8988T (cell line): Measurements from ENCODE around the gene CACNA2D1.

ENCODE experiments used
- DNase-seq: peaks from one replicate; pipeline ENCODE4 v3.0.0; 2011

Gene CACNA2D1

DNA sequence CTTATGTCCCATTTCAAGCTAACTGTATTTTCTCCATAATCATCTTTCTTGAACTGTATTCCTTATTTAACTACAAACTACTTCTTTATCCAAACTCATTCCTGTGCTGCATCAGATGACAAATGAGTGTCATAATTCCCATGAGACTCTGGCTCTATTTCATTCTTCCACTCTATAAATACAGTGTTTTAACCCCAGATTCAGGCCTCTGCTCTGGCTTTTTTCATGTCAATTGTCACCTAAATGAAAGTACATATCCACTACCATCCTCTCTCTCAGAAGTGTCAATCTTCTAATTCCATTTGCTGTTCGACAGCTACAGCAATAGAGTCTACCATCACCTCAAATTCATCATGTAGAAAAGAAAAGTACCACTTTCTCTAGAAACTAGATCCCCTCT is 172.7 kb downstream of the CACNA2D1 start:
- DNase-seq, result no peak

DNA sequence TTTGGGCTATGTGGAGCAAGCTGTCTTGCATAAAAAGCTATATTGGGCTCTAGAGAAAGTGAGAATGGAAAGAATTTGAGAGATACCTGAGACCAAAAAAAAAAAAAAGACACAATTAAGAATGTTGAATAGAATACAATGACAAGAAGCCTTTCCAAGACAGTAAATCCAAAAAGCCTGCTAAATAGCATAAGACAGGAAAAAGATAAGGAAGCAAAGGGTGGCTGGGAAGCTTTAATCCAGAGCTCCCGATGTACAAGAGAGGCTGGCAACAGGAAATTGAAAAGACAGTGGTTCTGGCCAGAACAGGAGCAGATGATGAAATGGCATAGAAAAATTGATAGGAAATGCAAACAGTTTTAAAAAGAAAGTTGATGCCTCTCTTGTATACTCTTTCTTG is 174.9 kb downstream of the CACNA2D1 start:
- DNase-seq, result no peak

DNA sequence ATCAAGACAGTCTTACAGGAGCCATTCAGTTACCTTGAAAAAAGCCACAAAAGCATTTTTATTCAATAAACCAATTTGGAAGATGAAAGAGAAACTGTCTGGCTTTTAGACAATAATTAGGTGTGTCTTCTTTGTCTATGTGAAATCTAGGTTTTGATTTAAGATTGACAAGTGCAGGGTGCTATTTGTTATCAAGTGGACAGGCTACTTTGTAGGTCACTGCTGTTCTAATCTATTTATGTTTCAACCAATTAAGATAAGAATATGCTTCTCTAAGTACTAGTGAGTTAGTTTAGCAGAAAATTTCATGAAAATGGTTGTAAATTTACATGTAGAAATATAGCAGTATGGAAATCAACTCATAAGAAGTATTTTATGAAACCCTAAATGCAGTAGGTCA is 177.5 kb downstream of the CACNA2D1 start:
- DNase-seq, result no peak

DNA sequence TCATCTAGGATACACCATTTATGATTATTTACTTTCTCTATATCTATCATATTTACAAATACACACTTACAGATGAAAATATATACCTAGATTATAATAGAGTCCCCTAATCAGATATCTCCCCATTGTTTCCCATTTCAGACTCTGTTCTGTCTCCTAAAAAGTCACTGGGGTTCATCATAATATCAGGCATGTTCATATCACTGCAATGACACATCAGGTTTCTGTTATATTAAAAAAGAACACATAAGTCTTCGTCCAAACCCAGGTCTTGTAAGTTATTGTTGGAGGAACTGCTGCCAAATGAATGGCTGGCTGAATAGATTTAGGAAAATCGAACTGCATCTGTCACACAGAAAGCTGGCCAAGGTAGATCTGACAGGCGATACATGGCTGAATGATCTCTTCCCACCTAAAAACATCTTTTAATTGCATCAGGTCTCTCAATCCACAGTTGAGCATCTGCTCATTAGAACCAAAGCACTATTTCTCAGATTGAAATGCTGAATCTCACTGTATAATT is 178.7 kb downstream of the CACNA2D1 start:
- DNase-seq, result no peak

DNA sequence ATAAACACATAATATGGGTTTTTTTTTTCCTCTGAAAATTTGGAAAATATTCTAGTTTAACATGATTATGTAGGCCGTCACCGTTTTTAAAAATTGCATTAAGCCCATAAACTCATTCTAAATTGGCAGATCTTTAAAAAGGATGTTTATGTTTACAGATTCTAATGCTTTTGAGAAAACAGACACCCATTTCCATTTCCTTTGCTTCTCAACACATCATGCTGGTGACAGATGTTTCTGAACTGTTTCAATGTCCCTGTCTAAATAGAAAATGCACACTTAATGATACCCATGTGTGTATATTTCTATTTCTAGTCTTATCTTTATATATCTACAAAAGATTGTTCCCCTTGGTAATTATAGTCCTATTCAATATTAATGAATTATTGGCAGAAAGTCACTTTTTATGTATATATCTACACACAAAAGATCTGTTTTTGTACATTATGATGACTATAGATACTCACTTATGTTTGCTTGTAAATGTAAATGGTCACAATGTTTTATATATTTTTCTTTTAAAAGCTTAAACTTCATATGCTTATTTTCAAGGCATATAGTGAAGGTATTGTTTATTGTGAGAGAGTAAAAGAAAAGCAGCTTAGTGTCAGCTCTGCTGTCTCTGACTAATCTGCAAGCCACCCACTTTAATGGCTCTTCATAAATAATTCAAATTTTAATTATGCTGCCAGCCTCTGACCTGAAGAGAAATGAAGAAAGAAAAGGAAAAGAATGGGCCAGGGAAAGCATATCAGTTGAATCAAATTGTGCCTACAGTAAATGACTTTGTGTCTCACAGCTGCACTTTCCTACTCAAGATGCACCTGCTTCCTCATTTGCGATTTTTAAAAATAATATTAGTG is 179.4 kb downstream of the CACNA2D1 start:
- DNase-seq, result no peak

DNA sequence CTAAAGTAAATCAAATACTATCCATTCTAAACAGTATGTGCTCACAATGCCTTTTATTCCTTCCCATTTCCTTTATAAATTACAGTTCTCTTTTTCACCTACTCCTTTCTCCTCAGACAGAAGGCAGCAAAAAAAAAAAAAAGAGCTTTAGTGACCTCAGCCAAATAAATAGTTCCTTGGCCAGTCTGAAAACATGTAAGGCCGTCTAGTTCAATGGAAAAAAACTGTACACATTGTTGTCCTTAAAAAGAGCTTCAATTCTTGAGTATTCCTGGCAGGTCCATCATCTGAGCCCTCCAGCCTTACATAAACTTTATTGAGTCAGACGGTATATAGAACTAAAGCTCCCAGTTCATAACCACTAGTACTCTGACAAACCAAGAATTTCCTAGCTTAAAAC is 185.4 kb downstream of the CACNA2D1 start:
- no peak for DNase-seq

DNA sequence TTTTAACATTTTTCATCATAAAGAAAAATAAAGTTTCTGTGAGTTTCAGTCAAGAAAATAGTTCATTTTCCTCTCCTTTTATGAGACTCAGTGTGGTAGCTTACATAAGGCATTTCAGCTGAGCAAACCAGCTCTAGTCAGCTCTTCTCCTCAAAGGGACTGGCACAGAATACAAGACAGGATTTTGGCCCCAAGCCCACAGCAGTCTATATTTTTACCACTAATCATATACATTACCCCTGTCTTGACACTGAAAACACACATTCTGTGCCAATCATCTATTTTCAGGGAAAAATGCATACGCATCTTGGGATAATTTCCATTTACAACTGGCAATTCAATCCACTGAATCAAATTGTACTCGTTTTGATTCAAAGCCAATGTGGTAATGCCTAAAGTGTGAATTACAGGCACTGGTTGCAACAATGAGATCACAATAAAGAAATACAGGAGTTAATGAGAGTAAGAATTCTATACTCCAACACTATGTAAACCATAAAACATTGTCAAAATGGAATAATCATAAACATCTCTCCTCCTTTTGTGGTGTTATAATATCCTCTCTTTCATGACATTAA is 186.4 kb downstream of the CACNA2D1 start:
- no peak for DNase-seq

DNA sequence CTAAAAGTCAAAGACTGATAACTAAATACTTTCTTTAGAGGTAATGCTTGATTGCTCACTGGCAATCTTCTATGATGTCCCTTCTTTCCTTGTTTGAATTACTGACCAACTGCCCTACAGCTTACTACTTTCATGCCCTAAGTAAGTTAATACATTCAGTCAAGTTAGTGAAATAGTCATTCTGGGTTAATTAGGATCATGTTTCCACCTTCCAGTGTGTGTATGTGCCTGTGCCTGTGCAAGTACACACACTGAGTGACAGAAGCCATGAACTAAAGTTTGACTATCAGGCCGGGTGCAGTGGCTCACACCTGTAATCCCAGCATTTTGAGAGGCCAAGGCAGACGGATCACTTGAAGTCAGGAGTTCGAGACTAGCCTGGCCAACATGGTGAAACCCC is 187.9 kb downstream of the CACNA2D1 start:
- no peak for DNase-seq

DNA sequence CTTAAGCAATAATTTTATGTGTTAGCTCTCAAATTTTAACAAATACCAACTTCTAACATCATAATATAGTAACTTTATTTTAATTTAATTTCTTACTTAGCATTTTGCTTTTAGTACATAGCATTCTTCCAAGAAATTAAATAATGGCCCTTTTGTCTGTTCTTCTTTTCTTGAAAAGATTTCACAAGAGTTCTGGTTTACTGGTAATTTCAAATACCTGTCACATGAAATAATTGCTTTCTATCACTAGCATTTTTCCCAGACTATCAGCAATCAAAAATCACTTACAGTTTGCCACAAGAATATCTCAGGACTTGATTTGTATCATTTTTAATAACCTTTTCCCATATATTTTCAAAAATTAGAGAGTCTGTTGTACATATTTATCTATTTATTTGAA is 193.0 kb downstream of the CACNA2D1 start:
- DNase-seq, result no peak

DNA sequence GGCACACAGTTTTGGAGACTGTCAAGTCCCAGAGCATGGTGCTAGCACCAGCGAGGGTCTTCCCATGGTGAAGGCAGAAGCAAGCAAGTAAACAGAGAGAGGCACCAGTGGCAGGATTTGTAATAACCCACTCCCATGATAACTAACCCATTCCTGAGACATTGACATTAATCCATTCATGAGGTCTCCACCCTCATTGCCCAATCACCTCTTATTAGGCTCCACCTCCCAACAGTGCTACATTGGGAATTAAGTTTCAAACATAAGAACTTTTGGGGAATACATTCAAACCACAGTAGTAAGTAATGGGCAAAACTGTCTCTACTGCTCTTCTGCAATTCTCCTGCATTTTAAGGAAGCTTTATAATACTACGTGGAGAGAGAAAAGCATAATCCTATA is 193.6 kb downstream of the CACNA2D1 start:
- no peak for DNase-seq

DNA sequence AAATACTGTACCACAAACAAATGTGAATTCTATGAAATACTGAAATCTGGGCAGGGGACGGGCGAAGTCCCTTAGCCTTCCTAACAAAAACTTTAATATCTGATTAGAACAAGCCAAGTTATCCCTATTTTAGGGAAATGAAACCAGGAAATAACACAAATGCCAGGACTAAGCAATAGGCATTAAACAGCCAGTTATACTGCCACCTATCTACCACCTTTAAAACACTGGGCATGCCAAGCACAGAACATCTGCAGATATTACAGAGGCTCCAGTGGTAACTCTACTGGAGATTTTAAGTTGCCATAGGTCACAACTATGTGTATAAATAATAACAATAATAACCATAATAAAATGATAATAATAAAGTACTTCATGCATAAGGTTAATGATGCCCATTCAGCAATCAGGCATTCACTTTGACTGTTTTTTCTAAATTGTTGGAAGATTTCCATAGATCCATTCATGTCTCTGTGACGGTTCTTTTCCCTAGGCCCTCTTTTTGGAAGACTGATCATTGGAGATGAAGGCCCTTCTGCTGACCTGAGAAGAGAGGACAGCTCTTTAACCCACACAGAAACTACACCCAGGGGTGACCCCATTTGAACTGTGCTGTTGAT is 195.7 kb downstream of the CACNA2D1 start:
- DNase-seq, result no peak

DNA sequence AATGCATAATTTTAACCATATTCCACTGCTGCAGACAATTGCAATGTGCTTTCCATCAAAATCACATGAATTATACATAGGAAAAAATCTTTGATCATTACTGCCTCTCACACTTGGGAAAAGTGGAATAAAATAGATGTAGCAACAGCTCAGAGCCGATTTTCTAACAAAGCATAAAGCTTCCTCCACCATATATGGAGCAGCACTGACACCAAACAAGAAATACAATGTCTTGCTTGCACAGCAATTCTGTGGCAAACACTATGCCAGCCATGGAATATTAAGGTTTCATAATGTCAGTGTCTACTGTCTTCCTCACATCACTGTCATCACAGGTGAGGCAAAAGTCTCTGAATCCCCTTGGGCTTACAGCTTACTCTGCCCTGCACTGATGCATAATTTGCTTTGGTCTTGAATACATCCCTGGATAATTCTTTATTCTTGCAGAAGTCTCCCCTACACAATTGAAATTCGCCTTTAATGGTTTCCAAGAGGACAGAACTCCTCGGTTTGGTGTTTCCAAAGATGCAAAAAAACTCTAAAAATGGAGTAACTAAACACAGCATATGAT is 198.5 kb downstream of the CACNA2D1 start:
- DNase-seq, result no peak

DNA sequence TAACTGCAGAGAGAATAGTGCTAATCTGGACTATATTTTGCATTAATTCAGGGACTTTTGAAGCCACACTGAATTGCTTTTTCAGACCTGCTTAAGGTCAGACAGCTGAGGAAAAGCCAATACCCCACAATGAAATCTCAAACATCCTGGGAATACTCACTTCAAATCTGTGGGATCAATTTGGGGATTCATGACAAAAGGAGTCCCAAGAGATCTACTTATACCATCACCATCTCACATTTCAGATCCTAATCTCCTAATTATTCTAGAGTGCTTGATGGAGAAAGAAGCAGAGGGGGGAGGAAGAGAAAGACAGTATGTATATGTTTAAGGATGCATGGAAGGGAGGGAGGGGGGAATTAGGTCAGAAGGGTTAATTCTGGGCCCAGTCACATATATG is 202.2 kb downstream of the CACNA2D1 start:
- no peak for DNase-seq

DNA sequence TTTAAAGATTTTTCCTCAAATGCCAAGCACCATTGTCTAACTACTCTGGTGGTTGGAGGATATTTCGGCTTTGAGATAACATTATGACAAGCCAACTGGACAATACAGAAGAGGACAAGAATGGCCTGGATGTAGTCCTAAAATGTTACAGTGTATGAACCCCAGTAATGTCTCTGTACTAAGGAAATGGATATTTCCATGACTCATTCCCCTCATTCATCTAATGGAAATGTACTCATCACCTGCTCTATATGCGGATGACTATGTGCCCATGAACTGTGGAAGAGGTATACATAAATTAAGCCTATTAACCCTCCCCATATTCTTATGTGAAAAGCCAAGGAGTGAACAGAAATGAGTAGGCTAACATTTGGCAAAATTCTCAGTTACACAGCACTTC is 207.9 kb downstream of the CACNA2D1 start:
- DNase-seq, result no peak

DNA sequence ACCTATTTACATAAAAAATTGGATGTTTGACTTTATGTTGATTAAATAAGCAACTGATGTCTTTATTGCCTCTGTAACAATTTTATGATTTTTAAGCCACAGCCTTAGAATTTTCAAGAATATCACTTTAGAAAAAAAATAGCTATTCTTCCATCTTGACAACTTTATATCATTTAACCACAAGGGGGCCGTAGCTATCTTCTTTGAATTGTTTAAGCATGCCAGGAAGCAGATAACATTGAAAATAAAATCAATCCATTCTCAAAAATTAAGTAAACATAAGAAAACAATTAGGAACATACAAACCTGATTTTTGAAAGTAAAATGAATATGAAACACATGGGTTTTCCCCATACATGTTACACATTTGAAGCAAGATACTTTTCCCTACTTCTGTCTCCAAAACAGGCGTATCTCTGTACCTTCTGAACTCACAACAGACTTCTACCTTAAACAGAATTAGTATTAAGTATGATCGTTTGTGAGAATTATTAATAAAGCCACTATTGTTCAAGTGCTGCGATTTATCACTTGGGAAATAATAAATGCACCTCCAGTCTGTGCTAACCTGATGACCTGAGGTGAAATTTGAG is 209.0 kb downstream of the CACNA2D1 start:
- no peak for DNase-seq

DNA sequence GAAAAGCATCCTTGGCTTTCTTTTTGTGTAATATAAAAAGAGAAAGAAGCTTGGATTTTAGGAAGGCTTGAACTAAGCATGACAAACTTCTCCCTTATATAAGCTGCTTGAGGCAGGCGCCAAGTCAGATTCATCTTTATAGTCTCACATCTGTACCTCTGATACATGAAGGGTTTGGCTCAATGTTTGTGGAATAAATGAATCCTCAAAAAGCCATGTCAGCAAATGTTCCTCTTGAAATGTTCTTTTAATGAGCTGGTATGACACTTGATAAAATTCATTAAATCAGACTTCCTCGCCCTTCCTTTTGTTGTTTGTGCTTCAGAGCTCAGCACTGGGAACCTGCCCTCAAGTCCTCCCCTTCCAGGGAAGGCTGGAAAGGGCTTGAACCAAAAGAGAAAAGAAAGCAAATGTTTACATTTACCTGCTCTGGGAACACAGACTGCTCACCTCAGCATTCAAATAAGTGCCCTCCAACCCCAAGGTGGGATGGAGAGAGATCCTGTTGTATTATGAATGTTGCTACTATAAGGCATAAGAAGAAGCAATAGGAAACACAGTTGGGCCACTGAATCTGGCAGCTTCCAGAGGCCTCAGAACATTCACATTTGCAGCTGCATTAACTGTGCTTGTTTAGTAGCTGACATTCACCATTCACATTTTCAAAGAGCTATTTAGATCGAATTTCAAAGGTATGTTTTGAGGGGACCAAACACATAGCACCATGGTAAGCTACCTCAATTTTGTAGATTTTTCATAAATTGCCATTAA is 212.6 kb downstream of the CACNA2D1 start:
- DNase-seq, result no peak

DNA sequence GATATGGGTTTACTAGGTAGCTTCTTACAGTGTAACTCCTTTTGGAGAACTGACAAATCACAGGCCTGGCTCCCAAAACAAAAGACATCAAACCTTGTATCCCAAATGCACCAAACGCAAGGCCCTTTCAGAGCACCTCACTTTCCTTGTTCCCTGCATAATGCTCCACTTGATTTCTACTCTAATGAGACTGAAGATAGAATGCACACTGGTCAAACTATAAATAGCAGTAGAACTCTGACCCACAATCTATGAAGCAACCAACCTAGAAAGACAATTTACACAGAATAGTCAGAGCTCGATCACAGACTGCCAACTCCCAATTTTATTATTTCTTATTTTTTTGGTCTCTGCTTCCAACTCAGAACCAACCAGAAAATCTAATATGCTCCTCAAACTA is 214.4 kb downstream of the CACNA2D1 start:
- no peak for DNase-seq

DNA sequence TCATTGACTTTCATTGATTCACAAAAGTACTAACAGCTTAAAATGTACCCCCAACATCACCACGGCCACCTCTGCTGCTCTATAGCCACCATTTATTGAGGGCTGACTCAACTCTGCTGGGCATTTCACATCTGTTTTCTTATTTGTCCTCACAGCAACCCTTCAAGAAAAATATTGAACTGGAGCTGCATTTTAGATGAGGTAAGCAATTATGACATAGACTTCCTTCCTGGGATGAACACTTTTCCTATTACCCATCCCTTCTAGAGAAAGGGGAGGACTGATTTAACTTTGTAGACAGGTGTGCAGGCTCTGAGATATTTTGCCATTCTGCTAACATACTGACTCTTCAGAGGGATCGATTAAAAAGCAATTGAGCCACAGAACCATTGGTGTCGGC is 217.4 kb downstream of the CACNA2D1 start:
- DNase-seq, result no peak

DNA sequence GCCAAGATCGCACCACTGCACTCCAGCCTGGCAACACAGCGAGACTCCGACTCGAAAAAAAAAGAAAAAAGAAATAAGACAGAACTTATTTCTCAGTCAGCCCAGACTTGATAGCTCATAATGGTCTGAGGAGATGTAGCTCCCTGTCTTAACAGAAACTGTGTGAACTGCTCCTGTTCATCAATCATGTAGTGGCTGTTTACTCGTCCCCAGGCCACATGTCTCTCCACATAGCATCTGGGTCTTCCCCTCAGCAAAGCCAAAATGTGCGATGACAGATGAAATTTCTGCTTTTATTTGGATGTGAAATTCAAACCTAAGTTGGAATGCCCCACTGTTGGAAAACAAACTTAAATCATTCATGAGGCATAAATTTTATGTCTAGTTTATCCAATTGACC is 219.0 kb downstream of the CACNA2D1 start:
- no peak for DNase-seq

DNA sequence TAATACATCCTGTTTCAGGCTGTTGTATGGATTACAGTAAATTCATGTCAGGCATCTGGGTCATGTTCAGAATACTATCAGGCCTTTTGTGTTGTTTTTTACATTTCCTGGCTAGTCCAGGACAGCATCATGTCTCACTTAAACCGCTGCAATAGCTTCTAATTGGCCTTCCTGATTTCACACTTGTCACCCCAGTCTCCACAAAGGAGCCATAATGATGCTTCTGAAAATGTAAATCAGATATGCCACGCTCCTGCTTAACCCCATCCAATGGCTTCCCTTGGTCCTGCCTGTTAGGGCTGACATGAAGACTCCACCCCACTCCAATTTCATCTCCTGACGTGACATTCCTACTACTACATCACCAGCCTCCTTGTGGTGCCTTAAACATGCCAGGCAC is 220.0 kb downstream of the CACNA2D1 start:
- DNase-seq, result no peak

DNA sequence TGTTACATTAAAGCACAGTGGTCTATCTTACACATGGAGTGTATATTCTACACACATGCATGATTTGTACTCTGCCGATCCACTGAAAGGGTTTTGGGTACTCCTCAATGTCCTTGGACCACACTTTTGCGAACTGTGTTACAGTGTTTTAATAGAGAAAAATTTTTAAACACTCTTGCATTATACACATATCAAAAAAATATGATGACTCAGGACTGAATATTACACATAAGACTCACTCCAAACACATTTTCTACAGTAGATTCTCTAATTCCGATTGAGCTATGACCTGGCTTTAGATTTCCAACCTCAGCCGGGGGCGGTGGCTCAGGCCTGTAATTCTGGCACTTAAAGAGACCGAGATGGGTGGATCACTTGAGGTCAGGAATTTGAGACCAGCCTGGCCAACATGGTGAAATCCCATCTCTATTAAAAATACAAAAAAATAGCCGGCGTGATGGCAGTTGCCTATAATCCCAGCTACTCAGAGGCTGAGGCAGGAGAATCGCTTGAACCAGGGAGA is 222.4 kb downstream of the CACNA2D1 start:
- DNase-seq, result no peak

DNA sequence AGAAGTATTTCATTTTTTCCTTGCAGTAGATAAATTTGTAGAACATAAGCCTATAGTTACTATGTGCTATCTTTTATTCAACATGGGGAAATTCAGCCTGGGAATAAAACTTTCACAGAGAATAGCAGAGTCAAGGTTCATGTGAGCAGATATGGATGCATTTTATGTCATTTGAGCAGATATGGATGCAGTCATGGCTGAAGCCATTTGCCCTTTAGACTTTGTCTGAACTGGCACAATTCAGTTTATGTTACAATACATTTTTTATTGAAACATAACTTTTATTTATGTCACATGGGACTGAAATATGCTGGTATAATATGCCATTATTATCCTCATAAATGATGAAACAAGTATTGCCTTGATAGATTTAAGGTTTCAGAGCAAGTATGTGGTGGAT is 231.1 kb downstream of the CACNA2D1 start:
- DNase-seq, result no peak
